Body of pancreas (tissue), 4 donors: Measurements from ENCODE around the gene GRN.

Experiments used
- POLR2A ChIP-seq, 3 donors: fragments of 450-650 bp; IDR thresholded peaks; one replicate each; pipeline ENCODE4 v1.6.1; 2016; ENCODE audit warnings: antibody characterized with exemption in 3 of 3, mild to moderate bottlenecking in 2 of 3
- TF ChIP-seq, protein P1 (sequence below), 7 experiments: fragments of 450-650 bp in 4 of 7; fragments of 200-600 bp in 3 of 7; sonication (generic) in 3 of 7; IDR thresholded peaks; one replicate each; pipeline ENCODE4 v1.5.1; 2016 to 2019; ENCODE audit warnings: antibody characterized with exemption in 7 of 7

GRCh38 chr17:44398692-44399691, 53.9 kb downstream of the GRN start:
- TF ChIP-seq, protein P1, sequence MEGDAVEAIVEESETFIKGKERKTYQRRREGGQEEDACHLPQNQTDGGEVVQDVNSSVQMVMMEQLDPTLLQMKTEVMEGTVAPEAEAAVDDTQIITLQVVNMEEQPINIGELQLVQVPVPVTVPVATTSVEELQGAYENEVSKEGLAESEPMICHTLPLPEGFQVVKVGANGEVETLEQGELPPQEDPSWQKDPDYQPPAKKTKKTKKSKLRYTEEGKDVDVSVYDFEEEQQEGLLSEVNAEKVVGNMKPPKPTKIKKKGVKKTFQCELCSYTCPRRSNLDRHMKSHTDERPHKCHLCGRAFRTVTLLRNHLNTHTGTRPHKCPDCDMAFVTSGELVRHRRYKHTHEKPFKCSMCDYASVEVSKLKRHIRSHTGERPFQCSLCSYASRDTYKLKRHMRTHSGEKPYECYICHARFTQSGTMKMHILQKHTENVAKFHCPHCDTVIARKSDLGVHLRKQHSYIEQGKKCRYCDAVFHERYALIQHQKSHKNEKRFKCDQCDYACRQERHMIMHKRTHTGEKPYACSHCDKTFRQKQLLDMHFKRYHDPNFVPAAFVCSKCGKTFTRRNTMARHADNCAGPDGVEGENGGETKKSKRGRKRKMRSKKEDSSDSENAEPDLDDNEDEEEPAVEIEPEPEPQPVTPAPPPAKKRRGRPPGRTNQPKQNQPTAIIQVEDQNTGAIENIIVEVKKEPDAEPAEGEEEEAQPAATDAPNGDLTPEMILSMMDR (IDR thresholded peaks at IDR 0.05) = no peak
- no peak for TF ChIP-seq POLR2A (IDR thresholded peaks at IDR 0.05)
